K562 (cell line): ENCODE data around the gene TSR3. TPM values are rescaled to one million over a fixed set of nuclear protein-coding genes. Genes with fewer than 3 reads are reported as not detected.

ENCODE experiments used
- ATAC-seq: fragments of 200-7000 bp; cut with Tn5 transposase; 3 replicates; pipeline ENCODE4 v1.9.1; 2020; ENCODE audit warnings: moderate library complexity
- BruUV-seq: library from RNA; stranded (reverse); fragments of 400-500 nt; replicated peaks from 2 replicates; lab custom pipeline; 2021; lab: Mats Ljungman, UMichigan
- CTCF ChIA-PET: fragments of 300-600 bp; formaldehyde crosslinking; extraction: SDS; loops from one replicate; lab custom pipeline; 2021; ENCODE audit warnings: low intra/inter-chr PET ratio; lab: Yijun Ruan, JAX
- POLR2A ChIA-PET: fragments of 300-600, 350-650 bp; sonication (Branson Sonifier 250); formaldehyde crosslinking; extraction: SDS; loops from one replicate; lab custom pipeline; 2021; ENCODE audit warnings: antibody characterized with exemption, inconsistent platforms; lab: Yijun Ruan, JAX
- DNase-seq, 4 experiments: peaks; one replicate each; pipeline versions ENCODE4 v3.0.0 to v3.0.0-alpha.2; 2011 to 2018; ENCODE audit warnings: low spot score in 3 of 4, mixed read lengths in 3 of 4; ENCODE audit errors: extremely low read depth in 1 of 4
- FAIRE-seq: peaks from 2 replicates; lab custom pipeline; 2011; peaks lifted over from hg19 to GRCh38; lab: Jason Lieb, UNC
- H2AFZ ChIP-seq: 2 replicates; pipeline ENCODE4 v1.6.0; 2011; ENCODE audit warnings: low read depth, low read length, control low read depth, inconsistent platforms
- H3K27ac ChIP-seq: fragments of 200-600 bp; 3 replicates; pipeline ENCODE4 v1.8.0; 2011; ENCODE audit warnings: low read depth, mild to moderate bottlenecking, control low read depth, inconsistent platforms, low read length, moderate library complexity, mixed read lengths; ENCODE audit errors: extremely low read depth
- H3K27me3 ChIP-seq, 2 experiments: fragments of 300-600 bp in 1 of 2; 2 replicates in 1 of 2; 3 replicates in 1 of 2; pipeline versions ENCODE4 v1.6.0 to v1.8.0; 2011; ENCODE audit warnings: inconsistent platforms in 2 of 2, low read length in 2 of 2, mild to moderate bottlenecking in 1 of 2, mixed read lengths in 1 of 2, moderate library complexity in 1 of 2; ENCODE audit not compliant: control insufficient read depth in 2 of 2, insufficient read depth in 2 of 2
- H3K36me3 ChIP-seq: fragments of 300-600 bp; 3 replicates; pipeline ENCODE4 v1.8.0; 2011; ENCODE audit warnings: mild to moderate bottlenecking, low read length, inconsistent platforms; ENCODE audit not compliant: control insufficient read depth, insufficient read depth
- H3K4me1 ChIP-seq, 2 experiments: fragments of 200-600 bp in 1 of 2; replicated peaks in 1 of 2; 2 replicates in 1 of 2; 3 replicates in 1 of 2; pipeline versions ENCODE4 v1.5.1 to v1.8.0; 2011; ENCODE audit warnings: inconsistent platforms in 2 of 2, low read length in 2 of 2, mild to moderate bottlenecking in 1 of 2, mixed read lengths in 1 of 2, moderate library complexity in 1 of 2; ENCODE audit not compliant: control insufficient read depth in 2 of 2, insufficient read depth in 2 of 2
- H3K4me2 ChIP-seq: 2 replicates; pipeline ENCODE4 v1.6.1; 2011; ENCODE audit warnings: low read length, control low read depth, inconsistent platforms, mixed read lengths; ENCODE audit not compliant: insufficient read depth
- H3K4me3 ChIP-seq: fragments of 200-600 bp; sonication (generic), shearing (Covaris generic); 2 replicates; pipeline ENCODE4 v1.5.1; 2016; ENCODE audit warnings: control low read depth, inconsistent platforms
- H3K79me2 ChIP-seq: fragments of 200-600 bp; 3 replicates; pipeline ENCODE4 v1.8.0; 2011; ENCODE audit warnings: low read length, inconsistent platforms; ENCODE audit not compliant: control insufficient read depth, insufficient read depth
- H3K9ac ChIP-seq, 2 experiments: 2 replicates each; pipeline versions ENCODE4 v1.6.0 to v1.6.1; 2011; ENCODE audit warnings: low read depth in 2 of 2, low read length in 2 of 2, control low read depth in 1 of 2, inconsistent platforms in 1 of 2, mild to moderate bottlenecking in 1 of 2, mixed read lengths in 1 of 2; ENCODE audit not compliant: insufficient read depth in 1 of 2
- H3K9me1 ChIP-seq: one replicate; pipeline ENCODE4 v1.6.0; 2011; ENCODE audit warnings: inconsistent platforms, mild to moderate bottlenecking, low read length, moderate library complexity; ENCODE audit not compliant: control insufficient read depth, insufficient read depth
- H3K9me3 ChIP-seq: replicated peaks from 2 replicates; pipeline ENCODE4 v1.5.1; 2011; ENCODE audit warnings: low read depth, low read length, inconsistent platforms; ENCODE audit not compliant: control insufficient read depth, insufficient read depth
- H4K20me1 ChIP-seq: replicated peaks from 2 replicates; pipeline ENCODE4 v1.6.1; 2011; ENCODE audit warnings: low read length, inconsistent platforms, mixed read lengths; ENCODE audit not compliant: control insufficient read depth, insufficient read depth
- BRCA1 ChIP-seq, 2 experiments: fragments of 450-650 bp in 1 of 2; sonication (generic) in 1 of 2; formaldehyde crosslinking in 1 of 2; IDR thresholded peaks; 2 replicates each; pipeline versions ENCODE4 v1.5.0 to v1.6.1; 2017 to 2020; ENCODE audit warnings: mild to moderate bottlenecking in 1 of 2, missing genetic modification reagents in 1 of 2
- ELF4 ChIP-seq: fragments of 450-650 bp; formaldehyde crosslinking; IDR thresholded peaks from 2 replicates; pipeline ENCODE4 v1.4.0; 2022; ENCODE audit warnings: missing genetic modification characterization
- EP300 ChIP-seq: IDR thresholded peaks from 2 replicates; pipeline ENCODE4 v1.6.1; 2012; ENCODE audit warnings: low read length, improper control_type of control experiment
- GABPB2 ChIP-seq: fragments of 250-450 bp; sonication (Bioruptor Pico); conservative IDR thresholded peaks from 2 replicates; pipeline ENCODE4 v1.5.1; 2021; ENCODE audit warnings: mild to moderate bottlenecking
- HNRNPL ChIP-seq: fragments of 200-400 bp; formaldehyde crosslinking; IDR thresholded peaks from 2 replicates; pipeline ENCODE4 v1.6.1; 2017; ENCODE audit warnings: low read depth, mild to moderate bottlenecking, low read length
- ILF3 ChIP-seq: fragments of 450-650 bp; IDR thresholded peaks from 2 replicates; pipeline ENCODE4 v1.6.1; 2018; ENCODE audit warnings: antibody characterized with exemption, mild to moderate bottlenecking, moderate library complexity, borderline replicate concordance
- MEF2D ChIP-seq: conservative IDR thresholded peaks from 2 replicates; pipeline ENCODE4 v1.6.1; 2016; ENCODE audit warnings: low read depth, missing genetic modification characterization, missing compliant biosample characterization
- SMAD1 ChIP-seq: fragments of 150-350 bp; IDR thresholded peaks from 2 replicates; pipeline ENCODE4 v1.6.1; 2014; ENCODE audit warnings: low read length, low read depth; ENCODE audit not compliant: partially characterized antibody
- ZNF174 ChIP-seq: fragments of 250-450 bp; sonication (Bioruptor Pico); IDR thresholded peaks from 2 replicates; pipeline ENCODE4 v1.4.0; 2020; ENCODE audit warnings: mild to moderate bottlenecking
- ZNF24 ChIP-seq: fragments of 450-650 bp; IDR thresholded peaks from 2 replicates; pipeline ENCODE4 v1.6.1; 2016
- ZNF311 ChIP-seq: fragments of 250-450 bp; sonication (Bioruptor Pico); IDR thresholded peaks from 2 replicates; pipeline ENCODE4 v1.4.0; 2020; ENCODE audit warnings: mild to moderate bottlenecking, moderate library complexity
- WGBS: fragments of 100-300 bp; shearing (Covaris generic); methylation state at CpG from one replicate; pipeline ENCODE4 v1.1.6; 2016; ENCODE audit warnings: low coverage, mixed read lengths; ENCODE audit not compliant: insufficient coverage; ENCODE audit errors: missing lambda C conversion rate; 5-methylcytosine and 5-hydroxymethylcytosine counted together
- in situ Hi-C: fragments of 300-500 bp; cut with MboI; formaldehyde crosslinking; loops from 4 replicates; pipeline ENCODE4 v1.15.0; 2018; ENCODE audit warnings: inconsistent platforms, mixed read lengths
- intact Hi-C: fragments of 100-400 bp; cut with micrococcal nuclease; formaldehyde crosslinking; loops from 2 replicates; pipeline ENCODE4 v1.14.2; 2022
- polyA plus RNA-seq, 8 experiments: library from polyadenylated mRNA; depleted of rRNA in 4 of 8; stranded (reverse) in 5 of 8; unstranded in 3 of 8; fragments of >200 nt; fragmentation: Nextera tagmentation in 2 of 8; fragmentation: Illumina TruSeq in 1 of 8; extraction: Ambion mirVana in 2 of 8; extraction: Trizol in 1 of 8; gene quantifications; 2 replicates each; pipeline versions ENCODE4 v1.2.1 to v1.2.3, GENCODE V29; 2011 to 2014; ENCODE audit warnings: inconsistent platforms in 1 of 8, missing spikeins in 1 of 8
- total RNA-seq, 7 experiments: library from RNA; depleted of rRNA in 6 of 7; stranded (reverse); fragments of >200 nt in 6 of 7; fragmentation: Illumina TruSeq in 2 of 7; extraction: Trizol in 2 of 7; gene quantifications; 2 replicates each; pipeline versions ENCODE4 v1.2.1 to v1.2.3, GENCODE V29; 2011 to 2021; ENCODE audit warnings: low replicate concordance in 1 of 7
- TF ChIP-seq, protein P1 (sequence below): fragments of 200-800 bp; sonication (Bioruptor generic); IDR thresholded peaks from 2 replicates; pipeline ENCODE4 v1.6.1; 2017; ENCODE audit warnings: missing genetic modification characterization, missing compliant biosample characterization
- TF ChIP-seq, protein P2 (sequence below): fragments of 450-650 bp; IDR thresholded peaks from one replicate; pipeline ENCODE4 v1.6.1; 2018; ENCODE audit warnings: mild to moderate bottlenecking, moderate library complexity; ENCODE audit not compliant: partially characterized antibody
- TF ChIP-seq, protein P3 (sequence below): conservative IDR thresholded peaks from 2 replicates; pipeline ENCODE4 v1.6.1; 2011; ENCODE audit warnings: low read depth, mild to moderate bottlenecking, low read length; ENCODE audit not compliant: control insufficient read depth

Gene TSR3
- total and polyA plus RNA-seq, 9 of the 15 experiments (the other 6 are each of a cell fraction or from before 2014, with no cell fraction given): 1.5 to 74.8 (median 16.5) TPM

DNA sequence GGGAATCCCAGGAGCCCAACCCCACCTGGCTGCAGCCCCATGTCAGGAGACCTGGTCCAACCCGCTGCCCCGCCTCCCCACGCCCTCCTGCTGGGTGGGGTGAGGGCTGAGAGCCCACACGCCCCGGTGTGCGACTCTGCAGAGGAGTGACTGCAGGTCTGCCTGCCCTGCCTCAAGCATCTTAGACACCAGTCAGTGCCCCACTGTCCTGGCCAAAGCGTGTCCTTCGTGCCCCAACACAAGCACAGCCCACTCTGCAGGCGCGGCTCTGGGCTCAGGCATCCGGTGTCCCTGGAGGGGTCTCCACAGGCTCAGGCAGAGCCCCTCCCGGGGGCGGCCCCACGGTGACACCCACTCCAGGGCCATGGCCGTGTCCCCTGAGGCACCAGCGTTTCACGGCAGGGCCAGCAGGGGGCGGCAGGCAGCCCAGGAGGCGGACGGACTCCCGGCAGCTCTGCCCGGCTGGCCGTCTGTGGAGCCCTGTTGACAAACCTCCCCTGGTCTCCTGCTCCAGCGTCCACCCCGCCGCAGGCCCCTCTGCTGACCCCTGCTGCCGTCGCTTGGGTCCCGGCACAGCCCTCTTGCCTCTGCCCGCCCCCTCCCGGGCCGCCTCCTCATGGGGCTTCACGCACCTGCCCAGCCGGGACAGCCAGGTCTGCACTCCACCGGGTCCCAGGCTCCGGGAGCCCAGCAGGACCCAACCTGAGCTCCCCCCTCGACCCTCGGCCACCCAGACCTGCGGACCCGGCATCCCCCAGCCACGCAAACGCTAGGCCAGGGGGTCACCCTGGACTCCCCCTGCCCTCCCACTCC is 50.8 kb downstream of the TSR3 start:
- Histone ChIP-seq H3K27ac (no peak overlapping the region), H3K36me3 (no peaks in the 10 kb centered on the region), H3K4me2 (peak overlapping the region; percentile 10), H2AFZ (peak overlapping the region; percentile 86), H3K9ac (peak overlapping the region; percentile 12 to 89; a peak in 3 of 4 replicates), H3K9me3 (no peaks in the 10 kb centered on the region), H3K9me1 (no peaks in the 10 kb centered on the region), H3K4me1 (peaks cover 34 to 61% of the 10 kb centered on the region in 2 experiments), H3K4me3 (no peak overlapping the region), H3K79me2 (no peaks in the 10 kb centered on the region), H3K27me3 (no peaks in the 10 kb centered on the region), H4K20me1 (no peaks in the 10 kb centered on the region)
- FAIRE-seq (no peak), ATAC-seq (peak; percentile 96), DNase-seq (peak; percentile 77 to 87 (median 82))
- intact Hi-C loops (no loop called here), in situ Hi-C loops (no loop called here)
- POLR2A ChIA-PET: interaction anchor here (0.7 to 1.5 kb wide), 4 partner anchors 9 to 30 kb away, joined by 3 to 6 read pairs (median 3); no protein-coding TSS in a partner anchor
- BruUV-seq: no TSS peak
- CTCF ChIA-PET: interaction anchor here (1.1 kb wide), 1 partner anchor 20 kb away, joined by 4 read pairs; no protein-coding TSS in a partner anchor
- WGBS: 15% methylated on average over 33 of the region's 42 CpGs
- TF ChIP-seq ILF3: no peak
- no peak for TF ChIP-seq SMAD1
- no peak for TF ChIP-seq BRCA1 (IDR thresholded peaks at IDR 0.05)
- TF ChIP-seq BRCA1 (CRISPR knock-in tag; IDR thresholded peaks at IDR 0.05): no peak
- TF ChIP-seq, protein P1, sequence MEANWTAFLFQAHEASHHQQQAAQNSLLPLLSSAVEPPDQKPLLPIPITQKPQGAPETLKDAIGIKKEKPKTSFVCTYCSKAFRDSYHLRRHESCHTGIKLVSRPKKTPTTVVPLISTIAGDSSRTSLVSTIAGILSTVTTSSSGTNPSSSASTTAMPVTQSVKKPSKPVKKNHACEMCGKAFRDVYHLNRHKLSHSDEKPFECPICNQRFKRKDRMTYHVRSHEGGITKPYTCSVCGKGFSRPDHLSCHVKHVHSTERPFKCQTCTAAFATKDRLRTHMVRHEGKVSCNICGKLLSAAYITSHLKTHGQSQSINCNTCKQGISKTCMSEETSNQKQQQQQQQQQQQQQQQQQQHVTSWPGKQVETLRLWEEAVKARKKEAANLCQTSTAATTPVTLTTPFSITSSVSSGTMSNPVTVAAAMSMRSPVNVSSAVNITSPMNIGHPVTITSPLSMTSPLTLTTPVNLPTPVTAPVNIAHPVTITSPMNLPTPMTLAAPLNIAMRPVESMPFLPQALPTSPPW: peak; percentile 32; the same call in 1 of the 2 replicates
- TF ChIP-seq, protein P2, sequence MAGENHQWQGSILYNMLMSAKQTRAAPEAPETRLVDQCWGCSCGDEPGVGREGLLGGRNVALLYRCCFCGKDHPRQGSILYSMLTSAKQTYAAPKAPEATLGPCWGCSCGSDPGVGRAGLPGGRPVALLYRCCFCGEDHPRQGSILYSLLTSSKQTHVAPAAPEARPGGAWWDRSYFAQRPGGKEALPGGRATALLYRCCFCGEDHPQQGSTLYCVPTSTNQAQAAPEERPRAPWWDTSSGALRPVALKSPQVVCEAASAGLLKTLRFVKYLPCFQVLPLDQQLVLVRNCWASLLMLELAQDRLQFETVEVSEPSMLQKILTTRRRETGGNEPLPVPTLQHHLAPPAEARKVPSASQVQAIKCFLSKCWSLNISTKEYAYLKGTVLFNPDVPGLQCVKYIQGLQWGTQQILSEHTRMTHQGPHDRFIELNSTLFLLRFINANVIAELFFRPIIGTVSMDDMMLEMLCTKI: no peak
- TF ChIP-seq ELF4 (CRISPR knock-in tag): no peak
- peak; percentile 68; the same call in 1 of the 2 replicates for TF ChIP-seq HNRNPL
- no peak for TF ChIP-seq GABPB2 (CRISPR knock-in tag)
- no peak for TF ChIP-seq ZNF174 (CRISPR knock-in tag)
- TF ChIP-seq, protein P3, sequence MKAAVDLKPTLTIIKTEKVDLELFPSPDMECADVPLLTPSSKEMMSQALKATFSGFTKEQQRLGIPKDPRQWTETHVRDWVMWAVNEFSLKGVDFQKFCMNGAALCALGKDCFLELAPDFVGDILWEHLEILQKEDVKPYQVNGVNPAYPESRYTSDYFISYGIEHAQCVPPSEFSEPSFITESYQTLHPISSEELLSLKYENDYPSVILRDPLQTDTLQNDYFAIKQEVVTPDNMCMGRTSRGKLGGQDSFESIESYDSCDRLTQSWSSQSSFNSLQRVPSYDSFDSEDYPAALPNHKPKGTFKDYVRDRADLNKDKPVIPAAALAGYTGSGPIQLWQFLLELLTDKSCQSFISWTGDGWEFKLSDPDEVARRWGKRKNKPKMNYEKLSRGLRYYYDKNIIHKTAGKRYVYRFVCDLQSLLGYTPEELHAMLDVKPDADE: no peak
- TF ChIP-seq EP300: no peak; the same call in 1 of the 2 replicates
- peak; percentile 89 for TF ChIP-seq ZNF24
- no peak for TF ChIP-seq MEF2D (tag)
- no peak for TF ChIP-seq ZNF311 (CRISPR knock-in tag)
